GM10248 (cell line): ENCODE data around the gene COL23A1.

Experiments
- CTCF ChIA-PET: fragments of 300-600 bp; sonication (Branson Sonifier 250); formaldehyde crosslinking; extraction: SDS; loops from one replicate; lab custom pipeline; 2021; ENCODE audit warnings: antibody characterized with exemption; lab: Yijun Ruan, JAX
- POLR2A ChIA-PET: fragments of 350-650 bp; sonication (Branson Sonifier 250); formaldehyde crosslinking; extraction: SDS; loops from one replicate; lab custom pipeline; 2020; ENCODE audit warnings: antibody characterized with exemption; lab: Yijun Ruan, JAX
- DNase-seq: peaks from one replicate; pipeline ENCODE4 v3.0.0; 2012; ENCODE audit errors: extremely low spot score
- TF ChIP-seq, protein P1 (sequence below): IDR thresholded peaks from 2 replicates; pipeline ENCODE4 v1.5.1; 2012; ENCODE audit warnings: mild to moderate bottlenecking, low read depth; ENCODE audit errors: extremely low read depth, missing control alignments, control extremely low read depth

Gene COL23A1

GRCh38 chr5:178213748-178214151 is 376.4 kb downstream of the COL23A1 start:
- ChIA-PET POLR2A (interaction anchor here (0.9 to 5.1 kb wide), 2 partner anchors 9 to 10 kb away, joined by 3 to 39 read pairs; partner anchors contain the start of gene HNRNPAB), CTCF (interaction anchor here (0.9 to 2.0 kb wide), 3 partner anchors 18 to 21 kb away, joined by 3 to 5 read pairs (median 3); no protein-coding TSS in a partner anchor)
- TF ChIP-seq, protein P1, sequence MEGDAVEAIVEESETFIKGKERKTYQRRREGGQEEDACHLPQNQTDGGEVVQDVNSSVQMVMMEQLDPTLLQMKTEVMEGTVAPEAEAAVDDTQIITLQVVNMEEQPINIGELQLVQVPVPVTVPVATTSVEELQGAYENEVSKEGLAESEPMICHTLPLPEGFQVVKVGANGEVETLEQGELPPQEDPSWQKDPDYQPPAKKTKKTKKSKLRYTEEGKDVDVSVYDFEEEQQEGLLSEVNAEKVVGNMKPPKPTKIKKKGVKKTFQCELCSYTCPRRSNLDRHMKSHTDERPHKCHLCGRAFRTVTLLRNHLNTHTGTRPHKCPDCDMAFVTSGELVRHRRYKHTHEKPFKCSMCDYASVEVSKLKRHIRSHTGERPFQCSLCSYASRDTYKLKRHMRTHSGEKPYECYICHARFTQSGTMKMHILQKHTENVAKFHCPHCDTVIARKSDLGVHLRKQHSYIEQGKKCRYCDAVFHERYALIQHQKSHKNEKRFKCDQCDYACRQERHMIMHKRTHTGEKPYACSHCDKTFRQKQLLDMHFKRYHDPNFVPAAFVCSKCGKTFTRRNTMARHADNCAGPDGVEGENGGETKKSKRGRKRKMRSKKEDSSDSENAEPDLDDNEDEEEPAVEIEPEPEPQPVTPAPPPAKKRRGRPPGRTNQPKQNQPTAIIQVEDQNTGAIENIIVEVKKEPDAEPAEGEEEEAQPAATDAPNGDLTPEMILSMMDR, result no peak
- no peak for DNase-seq

- DNase-seq, result no peak
- POLR2A ChIA-PET, result interaction anchor here (0.6 to 5.1 kb wide), 3 partner anchors 9 to 1487 kb away, joined by 4 to 39 read pairs (median 5); partner anchors contain the start of gene HNRNPAB
- CTCF ChIA-PET, result interaction anchor here (0.9 kb wide), 1 partner anchor 22 kb away, joined by 3 read pairs; no protein-coding TSS in a partner anchor
- TF ChIP-seq, protein P1, result no peak
Measured at GRCh38 chr5:178213003-178213461, 377.2 kb downstream of the COL23A1 start.

GRCh38 chr5:178212241-178213002 is 377.8 kb downstream of the COL23A1 start:
- no peak for DNase-seq
- ChIA-PET POLR2A (interaction anchor here (0.6 to 5.1 kb wide), 3 partner anchors 8 to 1488 kb away, joined by 4 to 39 read pairs (median 5); partner anchors contain the start of gene HNRNPAB), CTCF (no interaction called here)
- TF ChIP-seq, protein P1, result no peak

GRCh38 chr5:178211095-178212048 is 378.8 kb downstream of the COL23A1 start:
- no peak for DNase-seq
- POLR2A ChIA-PET, result interaction anchor here (0.7 kb wide), 1 partner anchor 1760 kb away, joined by 3 read pairs; no protein-coding TSS in a partner anchor
- TF ChIP-seq, protein P1, result no peak
- CTCF ChIA-PET, result no interaction called here

- CTCF ChIA-PET, result interaction anchor here (0.7 kb wide), 1 partner anchor 26 kb away, joined by 3 read pairs; no protein-coding TSS in a partner anchor
- TF ChIP-seq, protein P1, result no peak
- POLR2A ChIA-PET, result interaction anchor here (0.7 kb wide), 1 partner anchor 1761 kb away, joined by 3 read pairs; no protein-coding TSS in a partner anchor
- DNase-seq, result no peak
Measured at GRCh38 chr5:178210686-178211085, 379.5 kb downstream of the COL23A1 start.
